HG03439 (cell line): Measurements from ENCODE around the gene FAM156A.
"Not testable (repeated sequence)": the region's sequence is repeated elsewhere in the genome, so short reads cannot be mapped to it uniquely, and the experiment has no call there.

Source experiments
- ATAC-seq: cut with Tn5 transposase; IDR thresholded peaks from one replicate; pipeline ENCODE4 v1.9.1; 2021; ENCODE audit warnings: mild to moderate bottlenecking, moderate library complexity; ENCODE audit not compliant: unreplicated experiment

FAM156A gene

DNA sequence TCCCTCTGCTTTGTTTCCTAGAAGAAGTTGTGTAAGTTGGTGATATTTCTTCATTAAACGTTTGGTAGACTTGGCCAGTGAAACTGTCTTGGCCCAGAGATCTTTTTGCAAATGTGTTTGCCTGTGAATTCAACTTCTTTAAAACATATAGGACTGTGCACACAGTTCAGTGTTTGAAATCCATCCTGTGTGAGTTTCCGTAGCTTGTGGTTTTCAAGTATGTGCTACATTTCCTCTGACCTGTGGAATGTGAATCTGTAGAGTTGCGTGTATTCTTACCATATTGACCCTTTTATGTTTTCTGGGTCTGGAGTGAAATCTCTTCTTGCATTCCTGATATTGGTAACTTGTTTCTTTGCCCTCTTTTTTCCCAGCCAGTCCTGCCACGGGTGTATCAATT lies 52.2 kb downstream of the FAM156A start:
- ATAC-seq, result not testable (repeated sequence)

DNA sequence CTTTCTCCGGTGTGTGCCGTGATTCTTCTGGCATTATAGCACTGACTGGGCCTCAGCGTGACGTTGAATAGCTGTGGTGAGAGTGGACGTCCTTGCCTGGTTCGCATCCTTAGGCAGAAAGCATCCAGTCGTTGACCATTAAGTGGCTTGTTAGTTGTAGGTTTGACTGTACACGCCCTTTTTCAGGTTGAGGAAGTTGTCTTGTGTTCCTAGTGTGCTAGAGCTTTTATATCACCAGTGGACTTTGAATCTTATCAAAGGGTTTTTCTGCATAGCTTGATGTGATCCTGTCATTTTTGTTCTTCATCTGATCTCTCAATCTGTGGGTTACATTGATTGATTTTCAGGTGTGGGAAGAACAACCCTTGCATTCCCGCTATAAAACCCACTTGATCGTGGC lies 52.8 kb downstream of the FAM156A start:
- not testable (repeated sequence) for ATAC-seq
